ENCODE measurements around the gene MATK. TPM values are rescaled to one million over a fixed set of nuclear protein-coding genes. Genes with fewer than 3 reads are reported as not detected.

MATK gene
- not detected in 2 replicates for polyA plus RNA-seq (2011; rRNA removed)
- 0.32 TPM in 1 of 2 replicates, not detected in the other for polyA minus RNA-seq (2011; rRNA and poly(A)+ RNA removed)

GRCh38 chr19:3785938-3786824, at the start of gene MATK:
TSS of gene MATK (minus strand) at chr19:3786381. CDS start at chr19:3785135, 1,246 bp downstream.
- ChIA-PET CTCF (interaction anchor here (0.7 kb wide), 1 partner anchor 9 kb away, joined by 3 read pairs; no protein-coding TSS in a partner anchor), POLR2A (no interaction called here)
- peaks cover 28% of the 10 kb centered on the region for H3K27me3 ChIP-seq (ENCODE audit: control insufficient read depth, insufficient read depth, low read length)
- TF ChIP-seq, protein P1, sequence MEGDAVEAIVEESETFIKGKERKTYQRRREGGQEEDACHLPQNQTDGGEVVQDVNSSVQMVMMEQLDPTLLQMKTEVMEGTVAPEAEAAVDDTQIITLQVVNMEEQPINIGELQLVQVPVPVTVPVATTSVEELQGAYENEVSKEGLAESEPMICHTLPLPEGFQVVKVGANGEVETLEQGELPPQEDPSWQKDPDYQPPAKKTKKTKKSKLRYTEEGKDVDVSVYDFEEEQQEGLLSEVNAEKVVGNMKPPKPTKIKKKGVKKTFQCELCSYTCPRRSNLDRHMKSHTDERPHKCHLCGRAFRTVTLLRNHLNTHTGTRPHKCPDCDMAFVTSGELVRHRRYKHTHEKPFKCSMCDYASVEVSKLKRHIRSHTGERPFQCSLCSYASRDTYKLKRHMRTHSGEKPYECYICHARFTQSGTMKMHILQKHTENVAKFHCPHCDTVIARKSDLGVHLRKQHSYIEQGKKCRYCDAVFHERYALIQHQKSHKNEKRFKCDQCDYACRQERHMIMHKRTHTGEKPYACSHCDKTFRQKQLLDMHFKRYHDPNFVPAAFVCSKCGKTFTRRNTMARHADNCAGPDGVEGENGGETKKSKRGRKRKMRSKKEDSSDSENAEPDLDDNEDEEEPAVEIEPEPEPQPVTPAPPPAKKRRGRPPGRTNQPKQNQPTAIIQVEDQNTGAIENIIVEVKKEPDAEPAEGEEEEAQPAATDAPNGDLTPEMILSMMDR (IDR thresholded peaks at IDR 0.05; ENCODE audit: low read depth, low read length): no peak
- H3K9me3 ChIP-seq (ENCODE audit: control insufficient read depth, insufficient read depth, low read length): peaks cover 19% of the 10 kb centered on the region
- DNase-seq (ENCODE audit: low read depth, low spot score): no peak
- H3K27ac ChIP-seq (ENCODE audit: low read depth, low read length): no peak within 1 kb of the TSS
- no peak within 1 kb of the TSS for H3K4me3 ChIP-seq (ENCODE audit: low read depth, low read length)

GRCh38 chr19:3835055-3835435, 48.9 kb upstream of the MATK start:
- POLR2A ChIA-PET: no interaction called here
- TF ChIP-seq, protein P1 (IDR thresholded peaks at IDR 0.05; ENCODE audit: low read depth, low read length): no peak
- DNase-seq (ENCODE audit: low read depth, low spot score): no peak
- no peak overlapping the region for H3K4me3 ChIP-seq (ENCODE audit: low read depth, low read length)
- H3K9me3 ChIP-seq (ENCODE audit: control insufficient read depth, insufficient read depth, low read length): peaks cover 17% of the 10 kb centered on the region
- H3K27ac ChIP-seq (ENCODE audit: low read depth, low read length): no peak overlapping the region
- peaks cover 11% of the 10 kb centered on the region for H3K27me3 ChIP-seq (ENCODE audit: control insufficient read depth, insufficient read depth, low read length)
- CTCF ChIA-PET: no interaction called here

GRCh38 chr19:3834349-3835054, 48.3 kb upstream of the MATK start:
- Histone ChIP-seq H3K4me3 (ENCODE audit: low read depth, low read length) (no peak overlapping the region), H3K9me3 (ENCODE audit: control insufficient read depth, insufficient read depth, low read length) (peaks cover 17% of the 10 kb centered on the region), H3K27me3 (ENCODE audit: control insufficient read depth, insufficient read depth, low read length) (peaks cover 8% of the 10 kb centered on the region), H3K27ac (ENCODE audit: low read depth, low read length) (no peak overlapping the region)
- POLR2A ChIA-PET: no interaction called here
- CTCF ChIA-PET: no interaction called here
- TF ChIP-seq, protein P1 (IDR thresholded peaks at IDR 0.05; ENCODE audit: low read depth, low read length): no peak
- DNase-seq (ENCODE audit: low read depth, low spot score): no peak

- H3K27me3 ChIP-seq (ENCODE audit: control insufficient read depth, insufficient read depth, low read length): peaks cover 8% of the 10 kb centered on the region
- no peak for DNase-seq (ENCODE audit: low read depth, low spot score)
- no peak overlapping the region for H3K27ac ChIP-seq (ENCODE audit: low read depth, low read length)
- no peak overlapping the region for H3K4me3 ChIP-seq (ENCODE audit: low read depth, low read length)
- TF ChIP-seq, protein P1 (IDR thresholded peaks at IDR 0.05; ENCODE audit: low read depth, low read length): no peak
- POLR2A ChIA-PET: no interaction called here
- CTCF ChIA-PET: no interaction called here
- H3K9me3 ChIP-seq (ENCODE audit: control insufficient read depth, insufficient read depth, low read length): peaks cover 17% of the 10 kb centered on the region
Measured at GRCh38 chr19:3833578-3834348, 47.6 kb upstream of the MATK start.

Measured in AG04450 (cell line).